ENCODE measurements around the gene NCF4. TPM values are rescaled to one million over a fixed set of nuclear protein-coding genes. Genes with fewer than 3 reads are reported as not detected.

The NCF4 gene
- total and polyA plus RNA-seq, 12 donors = 1.1 to 18.9 (median 3.6) TPM

DNA sequence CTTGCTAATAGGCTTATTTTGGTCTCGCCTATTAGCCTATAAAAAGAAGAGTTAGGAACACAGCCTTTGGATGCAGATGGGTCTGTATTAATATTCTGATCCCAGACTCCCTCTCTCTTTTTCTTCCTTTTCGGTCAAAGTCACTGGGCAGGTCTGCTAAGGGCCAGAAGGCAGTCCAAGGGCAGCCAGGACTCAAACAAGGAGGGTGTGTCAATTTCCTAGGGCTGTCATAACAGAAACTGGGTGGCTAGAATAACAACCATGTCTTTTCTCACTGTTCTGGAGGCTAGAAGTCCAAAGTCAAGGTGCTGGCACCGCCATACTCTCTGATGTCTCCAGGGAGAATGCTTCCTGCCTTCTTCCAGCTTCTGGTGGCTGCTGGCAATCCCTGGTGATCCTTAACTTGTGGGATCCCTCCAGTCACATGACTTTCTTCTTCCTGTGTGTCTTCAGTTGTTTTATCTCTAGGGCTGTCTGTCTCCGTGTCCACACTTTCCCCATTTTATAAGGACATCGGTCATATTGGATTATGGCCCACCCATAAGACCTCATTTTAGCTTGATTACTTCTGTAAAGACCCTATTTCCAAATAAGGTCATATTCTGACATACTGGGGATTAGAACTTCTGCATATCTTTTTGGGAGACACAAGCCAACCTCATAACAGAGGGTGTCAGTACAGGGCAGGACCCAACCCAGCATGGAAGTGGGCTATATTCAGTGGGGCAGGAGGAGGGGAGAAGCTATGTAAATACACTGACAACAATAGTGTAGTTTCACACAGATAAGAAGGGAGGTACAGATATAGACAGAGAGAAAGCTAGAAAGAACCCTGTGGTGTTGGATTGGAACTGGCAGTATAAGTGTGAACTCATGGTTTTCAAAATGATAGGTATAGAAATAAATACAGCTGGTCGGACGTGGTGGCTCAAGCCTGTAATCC lies 46.7 kb downstream of the NCF4 start:
- intact Hi-C loops (cut with DNase I) = no loop called here
- H3K27me3 ChIP-seq = peaks cover 0 to 18% (median 8%) of the 10 kb centered on the region in 7 donors
- H3K4me3 ChIP-seq = no peak overlapping the region
- WGBS, 2 donors = 76 to 78% methylated on average over 7 of the region's 7 CpGs
- no peak for TF ChIP-seq CTCF (IDR thresholded peaks at IDR 0.05)
- no peak for ATAC-seq
- H3K4me1 ChIP-seq = peaks cover 0 to 11% (median 0%) of the 10 kb centered on the region in 9 donors
- DNase-seq = no peak
- H3K36me3 ChIP-seq = no peaks in the 10 kb centered on the region
- no peak overlapping the region for H3K27ac ChIP-seq
- peaks cover 0 to 3% (median 0%) of the 10 kb centered on the region in 11 donors for H3K9me3 ChIP-seq

DNA sequence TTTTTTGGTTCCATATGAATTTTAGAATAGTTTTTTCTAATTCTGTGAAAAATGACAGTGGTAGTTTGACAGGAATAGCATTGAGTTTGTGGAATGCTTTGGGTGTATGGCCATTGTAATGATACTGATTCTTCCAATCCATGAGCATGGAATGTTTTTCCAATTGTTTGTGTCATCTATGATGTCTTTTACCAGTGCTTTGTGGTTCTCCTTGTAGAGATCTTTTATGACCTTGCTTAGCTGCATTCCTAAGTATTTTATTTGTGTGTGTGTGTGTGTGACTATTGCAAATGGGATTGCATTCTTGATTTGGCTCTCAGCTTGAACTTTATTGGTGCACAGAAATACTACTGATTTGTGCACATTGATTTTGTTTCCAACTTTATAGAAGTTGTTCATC lies 49.7 kb downstream of the NCF4 start:
- Histone ChIP-seq H3K9me3 (no peaks in the 10 kb centered on the region), H3K4me3 (no peak overlapping the region), H3K27ac (no peak overlapping the region), H3K4me1 (peaks cover 0 to 23% (median 0%) of the 10 kb centered on the region in 9 donors), H3K27me3 (peaks cover 0 to 14% (median 1%) of the 10 kb centered on the region in 7 donors), H3K36me3 (no peaks in the 10 kb centered on the region)
- no peak for ATAC-seq
- intact Hi-C loops (cut with DNase I) = no loop called here
- no peak for TF ChIP-seq CTCF (IDR thresholded peaks at IDR 0.05)
- DNase-seq = no peak

DNA sequence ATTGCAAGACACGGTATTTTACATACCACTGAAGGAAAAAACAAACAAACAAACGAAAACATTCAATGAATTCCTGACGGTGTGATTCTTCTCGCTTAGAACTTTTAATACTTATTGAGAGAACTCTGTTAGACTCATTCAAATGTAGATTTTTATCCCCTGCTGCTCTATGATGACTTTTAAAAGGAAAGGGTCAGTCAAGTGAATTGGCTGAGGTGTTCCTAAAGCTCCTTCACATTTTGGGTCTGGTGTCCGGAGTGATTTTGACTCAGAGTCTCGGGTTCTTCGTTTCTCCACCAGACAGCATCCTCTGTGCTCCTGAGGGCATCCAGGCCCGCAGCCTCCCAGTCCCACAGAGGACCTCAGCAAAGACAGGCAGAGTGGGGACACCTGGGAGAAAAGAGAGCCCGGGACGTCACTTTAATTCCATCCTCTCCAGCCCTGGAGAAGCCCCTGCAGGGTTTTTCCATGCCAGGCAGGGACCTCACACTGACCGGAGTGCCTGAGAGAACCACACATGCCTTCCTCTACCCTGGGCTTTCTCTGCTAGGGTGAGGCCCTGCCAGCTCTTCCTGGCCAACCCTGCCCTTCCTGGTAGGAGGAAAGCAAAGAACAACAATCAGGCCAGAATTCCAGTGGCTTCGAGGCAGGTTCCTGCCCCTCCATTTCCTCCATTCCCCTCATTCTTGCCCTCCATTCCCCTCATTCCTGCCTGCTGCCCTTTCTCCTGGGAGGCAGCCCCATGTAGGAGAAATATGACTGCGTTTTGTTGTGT lies 51.3 kb downstream of the NCF4 start:
- ATAC-seq = no peak
- 54% methylated on average over 13 of the region's 13 CpGs for WGBS, 2 donors
- Histone ChIP-seq H3K4me3 (no peak overlapping the region), H3K4me1 (peaks cover 0 to 35% (median 0%) of the 10 kb centered on the region in 9 donors), H3K36me3 (no peaks in the 10 kb centered on the region), H3K27me3 (peaks cover 0 to 9% (median 0%) of the 10 kb centered on the region in 7 donors), H3K9me3 (no peaks in the 10 kb centered on the region), H3K27ac (peak overlapping the region in 2 of 10 donors; percentile 36 to 92)
- no peak for DNase-seq
- intact Hi-C loops (cut with DNase I) = no loop called here
- no peak for TF ChIP-seq CTCF (IDR thresholded peaks at IDR 0.05)

DNA sequence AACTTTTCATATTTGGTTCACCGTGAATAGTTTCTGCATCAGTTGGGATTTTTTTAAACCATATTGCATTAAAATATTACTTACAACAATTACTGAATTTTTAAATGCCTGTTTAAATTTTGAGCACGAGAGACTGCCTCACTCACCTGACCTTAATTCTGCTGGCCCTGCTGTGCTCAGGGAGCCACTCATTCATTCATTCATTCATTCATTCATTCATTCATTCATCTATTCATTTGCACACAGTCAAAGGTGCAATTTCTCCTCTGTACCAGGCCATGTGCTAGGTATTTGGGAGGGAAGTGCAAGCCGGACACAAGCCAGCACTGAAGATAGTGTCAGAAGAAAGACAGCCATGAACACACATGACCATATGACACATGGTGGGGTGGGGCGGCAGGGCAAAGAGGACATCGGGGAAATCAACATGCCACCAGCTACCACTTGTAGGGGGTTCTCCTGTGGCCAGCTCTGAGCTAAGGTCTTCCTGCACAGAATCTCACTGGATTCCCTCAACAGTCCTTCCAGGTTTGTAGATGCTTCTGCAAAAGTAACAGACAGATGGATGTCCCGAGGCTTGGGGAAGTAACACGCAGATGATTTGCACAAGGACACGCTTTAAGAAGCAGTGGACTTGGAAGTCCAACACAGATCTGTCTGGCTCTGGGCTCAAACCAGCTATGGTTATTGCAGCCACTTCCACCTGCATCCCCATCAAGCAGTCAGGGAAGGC lies 52.1 kb downstream of the NCF4 start:
- peaks cover 0 to 39% (median 0%) of the 10 kb centered on the region in 9 donors for H3K4me1 ChIP-seq
- ATAC-seq (peak in 5 of 8 donors; percentile 22 to 46 (median 35)), DNase-seq (no peak)
- peak overlapping the region in 3 of 10 donors; percentile 41 to 67 (median 53) for H3K4me3 ChIP-seq
- no peaks in the 10 kb centered on the region for H3K9me3 ChIP-seq
- intact Hi-C loops (cut with DNase I) = no loop called here
- peak overlapping the region in 3 of 10 donors; percentile 19 to 92 (median 36) for H3K27ac ChIP-seq
- H3K27me3 ChIP-seq = peaks cover 0 to 9% (median 0%) of the 10 kb centered on the region in 7 donors
- no peaks in the 10 kb centered on the region for H3K36me3 ChIP-seq
- no peak for TF ChIP-seq CTCF (IDR thresholded peaks at IDR 0.05)
- WGBS, 2 donors = 84 to 88% methylated on average over 8 of the region's 8 CpGs

All from heart right ventricle (tissue), 16 donors.